ENCODE measurements around the gene CPA2. TPM values are rescaled to one million over a fixed set of nuclear protein-coding genes. Genes with fewer than 3 reads are reported as not detected.

Gene CPA2
- total RNA-seq, 1 experiment from 2014 or later, result 0.90 TPM

DNA sequence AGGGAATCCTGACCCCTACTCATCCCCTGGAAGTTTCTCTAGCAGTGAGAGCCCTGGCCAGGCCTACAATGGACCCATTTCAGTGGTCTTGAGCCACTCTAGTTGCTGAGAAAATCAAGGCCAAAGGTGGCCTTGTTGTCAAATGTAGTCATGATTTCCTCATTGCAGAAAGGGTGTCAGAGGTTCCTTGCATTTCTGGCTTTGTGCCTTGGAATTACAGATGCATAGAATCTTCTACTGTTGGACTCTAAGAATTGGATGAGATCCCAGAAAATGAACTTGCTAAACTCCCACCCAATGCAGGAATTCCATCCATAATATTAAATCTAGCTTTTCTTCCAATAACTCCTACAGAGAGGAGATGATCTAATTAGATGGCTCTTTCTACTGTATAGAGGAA lies 12.2 kb downstream of the CPA2 start:
- Mint-ChIP-seq H3K27me3 (ENCODE audit: low read depth) (peaks cover 10% of the 10 kb centered on the region), H3K4me3 (no peak overlapping the region), H3K36me3 (no peaks in the 10 kb centered on the region), H3K9me3 (no peaks in the 10 kb centered on the region), H3K4me1 (peaks cover 40% of the 10 kb centered on the region), H3K27ac (no peak overlapping the region)
- TF ChIP-seq HMGA2 (CRISPR knock-in tag; IDR thresholded peaks at IDR 0.05) (no peak), ZNF423 (CRISPR knock-in tag; IDR thresholded peaks at IDR 0.05) (no peak), FOXP4 (CRISPR knock-in tag; IDR thresholded peaks at IDR 0.05) (no peak), NFYB (CRISPR knock-in tag; conservative IDR thresholded peaks at IDR 0.05; ENCODE audit: low read depth) (no peak), JUN (CRISPR knock-in tag; IDR thresholded peaks at IDR 0.05) (no peak), TEAD1 (CRISPR knock-in tag; IDR thresholded peaks at IDR 0.05) (no peak), CBFB (CRISPR knock-in tag; IDR thresholded peaks at IDR 0.05; ENCODE audit: low read depth) (no peak), ZNF263 (CRISPR knock-in tag; IDR thresholded peaks at IDR 0.05; ENCODE audit: low read depth) (no peak), HMGXB4 (CRISPR knock-in tag; IDR thresholded peaks at IDR 0.05) (no peak)
- TF ChIP-seq, protein P1, sequence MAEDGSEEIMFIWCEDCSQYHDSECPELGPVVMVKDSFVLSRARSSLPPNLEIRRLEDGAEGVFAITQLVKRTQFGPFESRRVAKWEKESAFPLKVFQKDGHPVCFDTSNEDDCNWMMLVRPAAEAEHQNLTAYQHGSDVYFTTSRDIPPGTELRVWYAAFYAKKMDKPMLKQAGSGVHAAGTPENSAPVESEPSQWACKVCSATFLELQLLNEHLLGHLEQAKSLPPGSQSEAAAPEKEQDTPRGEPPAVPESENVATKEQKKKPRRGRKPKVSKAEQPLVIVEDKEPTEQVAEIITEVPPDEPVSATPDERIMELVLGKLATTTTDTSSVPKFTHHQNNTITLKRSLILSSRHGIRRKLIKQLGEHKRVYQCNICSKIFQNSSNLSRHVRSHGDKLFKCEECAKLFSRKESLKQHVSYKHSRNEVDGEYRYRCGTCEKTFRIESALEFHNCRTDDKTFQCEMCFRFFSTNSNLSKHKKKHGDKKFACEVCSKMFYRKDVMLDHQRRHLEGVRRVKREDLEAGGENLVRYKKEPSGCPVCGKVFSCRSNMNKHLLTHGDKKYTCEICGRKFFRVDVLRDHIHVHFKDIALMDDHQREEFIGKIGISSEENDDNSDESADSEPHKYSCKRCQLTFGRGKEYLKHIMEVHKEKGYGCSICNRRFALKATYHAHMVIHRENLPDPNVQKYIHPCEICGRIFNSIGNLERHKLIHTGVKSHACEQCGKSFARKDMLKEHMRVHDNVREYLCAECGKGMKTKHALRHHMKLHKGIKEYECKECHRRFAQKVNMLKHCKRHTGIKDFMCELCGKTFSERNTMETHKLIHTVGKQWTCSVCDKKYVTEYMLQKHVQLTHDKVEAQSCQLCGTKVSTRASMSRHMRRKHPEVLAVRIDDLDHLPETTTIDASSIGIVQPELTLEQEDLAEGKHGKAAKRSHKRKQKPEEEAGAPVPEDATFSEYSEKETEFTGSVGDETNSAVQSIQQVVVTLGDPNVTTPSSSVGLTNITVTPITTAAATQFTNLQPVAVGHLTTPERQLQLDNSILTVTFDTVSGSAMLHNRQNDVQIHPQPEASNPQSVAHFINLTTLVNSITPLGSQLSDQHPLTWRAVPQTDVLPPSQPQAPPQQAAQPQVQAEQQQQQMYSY (CRISPR knock-in tag; IDR thresholded peaks at IDR 0.05), result no peak
- TF ChIP-seq, protein P2, sequence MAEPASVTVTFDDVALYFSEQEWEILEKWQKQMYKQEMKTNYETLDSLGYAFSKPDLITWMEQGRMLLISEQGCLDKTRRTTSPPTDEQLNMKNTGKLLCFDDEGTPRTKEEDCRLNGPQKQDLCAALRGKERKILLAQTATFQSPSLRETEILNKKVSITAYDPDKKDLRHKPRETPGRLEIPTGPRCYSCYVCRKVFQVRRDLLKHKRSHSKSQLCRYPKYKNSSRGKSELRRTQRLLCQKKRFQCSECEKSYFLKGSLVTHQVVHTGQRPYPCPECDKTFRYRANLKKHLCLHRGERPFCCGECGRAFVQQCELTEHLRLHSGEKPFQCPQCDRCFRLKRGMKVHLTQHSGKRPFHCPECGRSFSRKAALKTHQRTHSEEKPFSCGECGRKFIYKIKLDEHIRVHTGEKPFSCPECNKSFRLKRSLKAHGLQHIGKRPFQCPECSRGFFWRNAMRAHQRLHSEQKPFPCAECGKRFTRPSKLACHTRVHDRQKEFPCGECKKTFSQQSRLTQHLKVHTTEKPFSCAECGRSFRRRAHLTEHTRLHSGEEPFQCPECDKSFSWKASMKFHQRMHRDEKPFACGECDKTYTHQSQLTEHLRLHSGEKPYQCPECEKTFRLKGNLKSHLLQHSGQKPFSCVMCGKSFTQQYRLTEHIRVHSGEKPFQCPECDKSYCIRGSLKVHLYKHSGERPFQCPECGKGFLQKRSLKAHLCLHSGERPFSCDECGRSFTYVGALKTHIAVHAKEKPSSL (CRISPR knock-in tag; conservative IDR thresholded peaks at IDR 0.05), result no peak
- ChIA-PET CTCF (interaction anchor here (1.5 to 1.6 kb wide), 2 partner anchors 78 to 103 kb away, joined by 4 read pairs; no protein-coding TSS in a partner anchor), POLR2A (interaction anchor here (0.6 kb wide), 1 partner anchor 189 kb away, joined by 5 read pairs; no protein-coding TSS in a partner anchor)
- no peak for DNase-seq (ENCODE audit: low spot score)
- ATAC-seq, result no peak

- POLR2A ChIA-PET, result no interaction called here
- ATAC-seq, result no peak
- H3K27ac Mint-ChIP-seq, result no peak overlapping the region
- TF ChIP-seq GABPB1 (CRISPR knock-in tag; IDR thresholded peaks at IDR 0.05), result no peak
- TF ChIP-seq, protein P3, sequence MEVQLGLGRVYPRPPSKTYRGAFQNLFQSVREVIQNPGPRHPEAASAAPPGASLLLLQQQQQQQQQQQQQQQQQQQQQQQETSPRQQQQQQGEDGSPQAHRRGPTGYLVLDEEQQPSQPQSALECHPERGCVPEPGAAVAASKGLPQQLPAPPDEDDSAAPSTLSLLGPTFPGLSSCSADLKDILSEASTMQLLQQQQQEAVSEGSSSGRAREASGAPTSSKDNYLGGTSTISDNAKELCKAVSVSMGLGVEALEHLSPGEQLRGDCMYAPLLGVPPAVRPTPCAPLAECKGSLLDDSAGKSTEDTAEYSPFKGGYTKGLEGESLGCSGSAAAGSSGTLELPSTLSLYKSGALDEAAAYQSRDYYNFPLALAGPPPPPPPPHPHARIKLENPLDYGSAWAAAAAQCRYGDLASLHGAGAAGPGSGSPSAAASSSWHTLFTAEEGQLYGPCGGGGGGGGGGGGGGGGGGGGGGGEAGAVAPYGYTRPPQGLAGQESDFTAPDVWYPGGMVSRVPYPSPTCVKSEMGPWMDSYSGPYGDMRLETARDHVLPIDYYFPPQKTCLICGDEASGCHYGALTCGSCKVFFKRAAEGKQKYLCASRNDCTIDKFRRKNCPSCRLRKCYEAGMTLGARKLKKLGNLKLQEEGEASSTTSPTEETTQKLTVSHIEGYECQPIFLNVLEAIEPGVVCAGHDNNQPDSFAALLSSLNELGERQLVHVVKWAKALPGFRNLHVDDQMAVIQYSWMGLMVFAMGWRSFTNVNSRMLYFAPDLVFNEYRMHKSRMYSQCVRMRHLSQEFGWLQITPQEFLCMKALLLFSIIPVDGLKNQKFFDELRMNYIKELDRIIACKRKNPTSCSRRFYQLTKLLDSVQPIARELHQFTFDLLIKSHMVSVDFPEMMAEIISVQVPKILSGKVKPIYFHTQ (CRISPR knock-in tag; IDR thresholded peaks at IDR 0.05), result no peak
- TF ChIP-seq, protein P4, sequence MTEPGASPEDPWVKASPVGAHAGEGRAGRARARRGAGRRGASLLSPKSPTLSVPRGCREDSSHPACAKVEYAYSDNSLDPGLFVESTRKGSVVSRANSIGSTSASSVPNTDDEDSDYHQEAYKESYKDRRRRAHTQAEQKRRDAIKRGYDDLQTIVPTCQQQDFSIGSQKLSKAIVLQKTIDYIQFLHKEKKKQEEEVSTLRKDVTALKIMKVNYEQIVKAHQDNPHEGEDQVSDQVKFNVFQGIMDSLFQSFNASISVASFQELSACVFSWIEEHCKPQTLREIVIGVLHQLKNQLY (CRISPR knock-in tag; IDR thresholded peaks at IDR 0.05), result no peak
- TF ChIP-seq, protein P5, sequence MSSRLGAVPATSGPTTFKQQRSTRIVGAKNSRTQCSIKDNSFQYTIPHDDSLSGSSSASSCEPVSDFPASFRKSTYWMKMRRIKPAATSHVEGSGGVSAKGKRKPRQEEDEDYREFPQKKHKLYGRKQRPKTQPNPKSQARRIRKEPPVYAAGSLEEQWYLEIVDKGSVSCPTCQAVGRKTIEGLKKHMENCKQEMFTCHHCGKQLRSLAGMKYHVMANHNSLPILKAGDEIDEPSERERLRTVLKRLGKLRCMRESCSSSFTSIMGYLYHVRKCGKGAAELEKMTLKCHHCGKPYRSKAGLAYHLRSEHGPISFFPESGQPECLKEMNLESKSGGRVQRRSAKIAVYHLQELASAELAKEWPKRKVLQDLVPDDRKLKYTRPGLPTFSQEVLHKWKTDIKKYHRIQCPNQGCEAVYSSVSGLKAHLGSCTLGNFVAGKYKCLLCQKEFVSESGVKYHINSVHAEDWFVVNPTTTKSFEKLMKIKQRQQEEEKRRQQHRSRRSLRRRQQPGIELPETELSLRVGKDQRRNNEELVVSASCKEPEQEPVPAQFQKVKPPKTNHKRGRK (CRISPR knock-in tag; IDR thresholded peaks at IDR 0.05; ENCODE audit: borderline replicate concordance), result no peak
Observed at GRCh38 chr7:130279286-130279685, 12.6 kb downstream of the CPA2 start.

More at GRCh38 chr7:130279286-130279685, 12.6 kb downstream of the CPA2 start:
- Mint-ChIP-seq H3K4me1 (peaks cover 36% of the 10 kb centered on the region), H3K4me3 (no peak overlapping the region), H3K9me3 (no peaks in the 10 kb centered on the region), H3K27me3 (ENCODE audit: low read depth) (peaks cover 10% of the 10 kb centered on the region), H3K36me3 (no peaks in the 10 kb centered on the region)
- DNase-seq (ENCODE audit: low spot score), result no peak
- CTCF ChIA-PET, result no interaction called here
